PC-3 (cell line): ENCODE results near the gene ILK.

Source experiments
- CTCF ChIP-seq: fragments of 300-600 bp; sonication (generic); conservative IDR thresholded peaks from 2 replicates; pipeline ENCODE4 v1.5.1; 2017; ENCODE audit warnings: antibody characterized with exemption, low read depth, mild to moderate bottlenecking, low read length
- EZH2phosphoT487 ChIP-seq: fragments of 300-600 bp; sonication (generic); IDR thresholded peaks from 2 replicates; pipeline ENCODE4 v1.6.1; 2018; ENCODE audit warnings: mild to moderate bottlenecking, antibody characterized with exemption, low read length, borderline replicate concordance

GRCh38 chr11:6570691-6571427, 32.7 kb upstream of the ILK start:
- no peak for TF ChIP-seq CTCF
- TF ChIP-seq EZH2phosphoT487 = no peak
